ENCODE results near the gene TOX2.

The TOX2 gene

GRCh38 chr20:43975096-43975768 lies 60.6 kb downstream of the TOX2 start:
- no peak overlapping the region for H3K4me3 ChIP-seq (ENCODE audit: low read depth, low read length)
- TF ChIP-seq CTCF (IDR thresholded peaks at IDR 0.05; ENCODE audit: borderline replicate concordance, insufficient read depth, low read depth, low read length), result no peak

- no peak for TF ChIP-seq CTCF (IDR thresholded peaks at IDR 0.05; ENCODE audit: borderline replicate concordance, insufficient read depth, low read depth, low read length)
- H3K4me3 ChIP-seq (ENCODE audit: low read depth, low read length), result no peak overlapping the region
Measured at GRCh38 chr20:43976547-43976946, 61.9 kb downstream of the TOX2 start.

GRCh38 chr20:43977252-43977651 lies 62.6 kb downstream of the TOX2 start:
- no peak for TF ChIP-seq CTCF (IDR thresholded peaks at IDR 0.05; ENCODE audit: borderline replicate concordance, insufficient read depth, low read depth, low read length)

GRCh38 chr20:43977962-43978361 lies 63.3 kb downstream of the TOX2 start:
- no peak overlapping the region for H3K4me3 ChIP-seq (ENCODE audit: low read depth, low read length)
- no peak for TF ChIP-seq CTCF (IDR thresholded peaks at IDR 0.05; ENCODE audit: borderline replicate concordance, insufficient read depth, low read depth, low read length)

More at GRCh38 chr20:43977252-43977651, 62.6 kb downstream of the TOX2 start:
- H3K4me3 ChIP-seq (ENCODE audit: low read depth, low read length), result no peak overlapping the region

- H3K4me3 ChIP-seq (ENCODE audit: low read depth, low read length), result no peak overlapping the region
- no peak for TF ChIP-seq CTCF (IDR thresholded peaks at IDR 0.05; ENCODE audit: borderline replicate concordance, insufficient read depth, low read depth, low read length)
Measured at GRCh38 chr20:43979576-43980105, 65.0 kb downstream of the TOX2 start.

- TF ChIP-seq CTCF (IDR thresholded peaks at IDR 0.05; ENCODE audit: borderline replicate concordance, insufficient read depth, low read depth, low read length), result no peak
- no peak overlapping the region for H3K4me3 ChIP-seq (ENCODE audit: low read depth, low read length)
Measured at GRCh38 chr20:43981540-43981939, 66.9 kb downstream of the TOX2 start.

GRCh38 chr20:43982016-43982415 lies 67.4 kb downstream of the TOX2 start:
- no peak for TF ChIP-seq CTCF (IDR thresholded peaks at IDR 0.05; ENCODE audit: borderline replicate concordance, insufficient read depth, low read depth, low read length)
- H3K4me3 ChIP-seq (ENCODE audit: low read depth, low read length), result no peak overlapping the region

All from GM12875 (cell line).